C4-2B (cell line): ENCODE data around the gene KDM7A.

ENCODE experiments used
- H3K27ac ChIP-seq: fragments of 450-650 bp; 2 replicates; pipeline ENCODE4 v1.5.1; 2017
- CTCF ChIP-seq: fragments of 450-650 bp; conservative IDR thresholded peaks from 2 replicates; pipeline ENCODE4 v1.5.1; 2017; ENCODE audit warnings: mild to moderate bottlenecking
- ZFX ChIP-seq: fragments of 450-650 bp; IDR thresholded peaks from 2 replicates; pipeline ENCODE4 v1.6.1; 2017

The KDM7A gene

DNA sequence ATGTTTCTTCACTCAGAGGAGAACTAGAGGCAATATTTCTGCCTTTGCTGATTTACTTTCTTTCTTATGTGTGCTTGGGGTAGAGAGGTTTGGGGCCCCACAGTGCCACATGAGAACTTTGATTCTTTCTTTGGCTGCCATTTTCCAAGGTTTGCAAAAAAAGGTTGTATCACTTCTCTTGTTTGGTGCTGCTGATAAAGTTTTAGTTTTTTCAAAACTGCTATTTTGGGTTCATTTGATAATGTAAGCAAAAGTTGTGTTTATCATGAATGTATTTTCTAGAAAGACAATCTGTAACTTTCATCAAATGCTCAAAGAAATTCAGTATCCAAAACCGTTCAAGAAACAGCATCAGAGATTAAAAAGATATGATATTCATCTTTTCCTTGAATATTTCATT is 83.4 kb downstream of the KDM7A start:
- TF ChIP-seq ZFX: no peak
- TF ChIP-seq CTCF: no peak
- H3K27ac ChIP-seq: no peak overlapping the region

DNA sequence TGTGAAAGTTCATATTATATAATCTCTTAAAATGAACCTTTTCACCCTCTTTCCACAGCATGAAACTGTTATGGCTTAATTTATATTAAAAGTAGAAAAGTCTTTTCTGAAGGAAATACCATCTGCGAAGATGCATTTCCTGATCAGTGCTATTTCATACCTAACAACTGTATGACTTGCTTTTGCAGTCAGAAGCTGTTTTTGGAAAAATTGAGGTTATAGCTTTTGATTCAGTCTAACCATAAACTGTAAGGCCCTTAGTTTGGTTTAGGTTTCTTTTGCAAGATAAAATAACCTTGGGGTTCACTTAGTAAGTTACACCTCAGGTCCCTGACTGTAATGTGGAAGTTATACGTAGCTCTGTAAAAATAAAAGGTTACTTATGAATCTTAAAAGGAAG is 91.3 kb downstream of the KDM7A start:
- TF ChIP-seq ZFX (no peak), CTCF (no peak)
- no peak overlapping the region for H3K27ac ChIP-seq

GRCh38 chr7:140084972-140085371 is 91.8 kb downstream of the KDM7A start:
- no peak for TF ChIP-seq CTCF
- TF ChIP-seq ZFX: no peak
- H3K27ac ChIP-seq: no peak overlapping the region

- TF ChIP-seq ZFX: no peak
- no peak for TF ChIP-seq CTCF
Observed at GRCh38 chr7:140084142-140084655, 92.6 kb downstream of the KDM7A start.

GRCh38 chr7:140082770-140083169 is 94.0 kb downstream of the KDM7A start:
- TF ChIP-seq ZFX: no peak
- no peak for TF ChIP-seq CTCF

More at GRCh38 chr7:140084142-140084655, 92.6 kb downstream of the KDM7A start:
- no peak overlapping the region for H3K27ac ChIP-seq

GRCh38 chr7:140081774-140082425 is 94.9 kb downstream of the KDM7A start:
- H3K27ac ChIP-seq: no peak overlapping the region
- TF ChIP-seq ZFX (no peak), CTCF (no peak)

More at GRCh38 chr7:140082770-140083169, 94.0 kb downstream of the KDM7A start:
- no peak overlapping the region for H3K27ac ChIP-seq

- H3K27ac ChIP-seq: no peak overlapping the region
- TF ChIP-seq ZFX (no peak), CTCF (no peak)
Observed at GRCh38 chr7:140080919-140081318, 95.9 kb downstream of the KDM7A start.
